NCI-H2227 treated with DMSO at 0.1 percent for 48 hours (cell line): Measurements from ENCODE around the gene GDAP2.
A peak's percentile ranks its signal among the peaks of the same experiment; 100 is the strongest.
"Not testable (repeated sequence)": the region's sequence is repeated elsewhere in the genome, so short reads cannot be mapped to it uniquely, and the experiment has no call there.

Experiments
- DNase-seq: peaks from one replicate; lab custom pipeline; 2025; lab: John Stamatoyannopoulos, UW

The GDAP2 gene

GRCh38 chr1:117899801-117900200 is 29.6 kb downstream of the GDAP2 start:
- no peak for DNase-seq

- no peak for DNase-seq
These were observed 31.9 kb downstream of the GDAP2 start for GRCh38 chr1:117897551-117897950.

- peak; percentile 65 for DNase-seq
These were observed 33.8 kb downstream of the GDAP2 start for GRCh38 chr1:117895482-117896114.

- no peak for DNase-seq
These were observed 35.3 kb downstream of the GDAP2 start for GRCh38 chr1:117894078-117894477.

- no peak for DNase-seq
These were observed 36.9 kb downstream of the GDAP2 start for GRCh38 chr1:117892512-117892911.

GRCh38 chr1:117890452-117890851 is 39.0 kb downstream of the GDAP2 start:
- DNase-seq: no peak

GRCh38 chr1:117886101-117886795 is 43.2 kb downstream of the GDAP2 start:
- no peak for DNase-seq

- no peak for DNase-seq
These were observed 45.8 kb downstream of the GDAP2 start for GRCh38 chr1:117883616-117884015.

GRCh38 chr1:117879284-117879683 is 50.1 kb downstream of the GDAP2 start:
- no peak for DNase-seq

GRCh38 chr1:117877823-117878222 is 51.6 kb downstream of the GDAP2 start:
- no peak for DNase-seq

- DNase-seq: no peak
These were observed 58.4 kb downstream of the GDAP2 start for GRCh38 chr1:117871013-117871412.

- no peak for DNase-seq
These were observed 67.7 kb downstream of the GDAP2 start for GRCh38 chr1:117861694-117862093.

- DNase-seq: no peak
These were observed 68.4 kb downstream of the GDAP2 start for GRCh38 chr1:117860896-117861610.

- DNase-seq: no peak
These were observed 69.5 kb downstream of the GDAP2 start for GRCh38 chr1:117859901-117860300.

GRCh38 chr1:117857418-117857817 is 72.0 kb downstream of the GDAP2 start:
- DNase-seq: no peak

GRCh38 chr1:117852853-117853553 is 76.4 kb downstream of the GDAP2 start:
- no peak for DNase-seq

GRCh38 chr1:117851687-117852086 is 77.7 kb downstream of the GDAP2 start:
- DNase-seq: no peak

- DNase-seq: no peak
These were observed 82.6 kb downstream of the GDAP2 start for GRCh38 chr1:117846674-117847425.

GRCh38 chr1:117844478-117844877 is 84.9 kb downstream of the GDAP2 start:
- not testable (repeated sequence) for DNase-seq

GRCh38 chr1:117843791-117844190 is 85.6 kb downstream of the GDAP2 start:
- no peak for DNase-seq

- no peak for DNase-seq
These were observed 86.8 kb downstream of the GDAP2 start for GRCh38 chr1:117842408-117843170.
